Osteocyte (in vitro differentiated cells): ENCODE results near the gene E2F6. TPM values are rescaled to one million over a fixed set of nuclear protein-coding genes. Genes with fewer than 3 reads are reported as not detected.

Experiments used
- DNase-seq: peaks from one replicate; pipeline ENCODE4 v3.0.0; 2021; ENCODE audit warnings: mixed read lengths; ENCODE audit not compliant: unreplicated experiment; ENCODE audit errors: extremely low spot score
- H3K27ac Mint-ChIP-seq: one replicate; pipeline ENCODE4 v1.8.0; 2021; ENCODE audit warnings: mild to moderate bottlenecking, mixed read lengths; ENCODE audit not compliant: unreplicated experiment
- H3K27me3 Mint-ChIP-seq: one replicate; pipeline ENCODE4 v1.8.0; 2021; ENCODE audit warnings: mixed read lengths; ENCODE audit not compliant: unreplicated experiment
- H3K36me3 Mint-ChIP-seq: one replicate; pipeline ENCODE4 v1.8.0; 2021; ENCODE audit warnings: mixed read lengths; ENCODE audit not compliant: unreplicated experiment
- H3K4me1 Mint-ChIP-seq: one replicate; pipeline ENCODE4 v1.8.0; 2021; ENCODE audit warnings: mixed read lengths; ENCODE audit not compliant: unreplicated experiment
- H3K4me3 Mint-ChIP-seq: one replicate; pipeline ENCODE4 v1.8.0; 2021; ENCODE audit warnings: mild to moderate bottlenecking, moderate library complexity, mixed read lengths; ENCODE audit not compliant: unreplicated experiment
- H3K9me3 Mint-ChIP-seq: one replicate; pipeline ENCODE4 v1.8.0; 2021; ENCODE audit warnings: mixed read lengths; ENCODE audit not compliant: unreplicated experiment
- CTCF ChIP-seq: fragments of 200-600 bp; sonication (generic); IDR thresholded peaks from 2 replicates; pipeline ENCODE4 v1.5.0; 2021; ENCODE audit warnings: antibody characterized with exemption, mild to moderate bottlenecking, moderate library complexity
- total RNA-seq: library from RNA; stranded (reverse); gene quantifications from 2 replicates; pipeline ENCODE4 v1.2.1, GENCODE V29; 2021

Gene E2F6
- total RNA-seq, 1 donor from 2014 or later, result 14.8 TPM

GRCh38 chr2:11480406-11480805 is 14.4 kb upstream of the E2F6 start:
- Mint-ChIP-seq H3K4me3 (no peak overlapping the region), H3K9me3 (no peaks in the 10 kb centered on the region), H3K27me3 (peaks cover 67% of the 10 kb centered on the region), H3K4me1 (peaks cover 16% of the 10 kb centered on the region), H3K36me3 (no peaks in the 10 kb centered on the region), H3K27ac (no peak overlapping the region)
- no peak for DNase-seq
- TF ChIP-seq CTCF, result no peak

GRCh38 chr2:11478899-11479605 is 13.1 kb upstream of the E2F6 start:
- peak; percentile 13 for DNase-seq
- no peaks in the 10 kb centered on the region for H3K36me3 Mint-ChIP-seq
- no peaks in the 10 kb centered on the region for H3K9me3 Mint-ChIP-seq
- TF ChIP-seq CTCF, result no peak
- H3K4me1 Mint-ChIP-seq, result peaks cover 15% of the 10 kb centered on the region
- H3K27me3 Mint-ChIP-seq, result peaks cover 58% of the 10 kb centered on the region
- H3K4me3 Mint-ChIP-seq, result no peak overlapping the region
- H3K27ac Mint-ChIP-seq, result no peak overlapping the region

GRCh38 chr2:11477994-11478393 is 12.0 kb upstream of the E2F6 start:
- Mint-ChIP-seq H3K27me3 (peaks cover 58% of the 10 kb centered on the region), H3K36me3 (no peaks in the 10 kb centered on the region), H3K4me1 (peaks cover 5% of the 10 kb centered on the region), H3K4me3 (no peak overlapping the region), H3K9me3 (no peaks in the 10 kb centered on the region), H3K27ac (no peak overlapping the region)
- peak; percentile 93 for DNase-seq
- peak; percentile 95 for TF ChIP-seq CTCF

- Mint-ChIP-seq H3K4me1 (no peaks in the 10 kb centered on the region), H3K27me3 (peaks cover 59% of the 10 kb centered on the region), H3K9me3 (no peaks in the 10 kb centered on the region), H3K27ac (no peak overlapping the region), H3K36me3 (peaks cover 2% of the 10 kb centered on the region), H3K4me3 (no peak overlapping the region)
- DNase-seq, result peak; percentile 42
- TF ChIP-seq CTCF, result no peak
Observed at GRCh38 chr2:11473659-11474433, 7.9 kb upstream of the E2F6 start.

GRCh38 chr2:11467749-11468148 is 1.8 kb upstream of the E2F6 start:
- peak; percentile 5 for DNase-seq
- Mint-ChIP-seq H3K27me3 (peaks cover 24% of the 10 kb centered on the region), H3K36me3 (peaks cover 14% of the 10 kb centered on the region), H3K27ac (no peak overlapping the region), H3K4me3 (no peak overlapping the region), H3K4me1 (peaks cover 23% of the 10 kb centered on the region), H3K9me3 (no peaks in the 10 kb centered on the region)
- no peak for TF ChIP-seq CTCF
